K562 (cell line): ENCODE measurements around the gene AP3S2. TPM values are rescaled to one million over a fixed set of nuclear protein-coding genes. Genes with fewer than 3 reads are reported as not detected.
A peak's percentile ranks its signal among the peaks of the same experiment; 100 is the strongest.

Experiments used
- ATAC-seq: fragments of 200-7000 bp; cut with Tn5 transposase; 3 replicates; pipeline ENCODE4 v1.9.1; 2020; ENCODE audit warnings: moderate library complexity
- BruUV-seq: library from RNA; stranded (reverse); fragments of 400-500 nt; replicated peaks from 2 replicates; lab custom pipeline; 2021; lab: Mats Ljungman, UMichigan
- CTCF ChIA-PET: fragments of 300-600 bp; formaldehyde crosslinking; extraction: SDS; loops from one replicate; lab custom pipeline; 2021; ENCODE audit warnings: low intra/inter-chr PET ratio; lab: Yijun Ruan, JAX
- POLR2A ChIA-PET: fragments of 300-600, 350-650 bp; sonication (Branson Sonifier 250); formaldehyde crosslinking; extraction: SDS; loops from one replicate; lab custom pipeline; 2021; ENCODE audit warnings: antibody characterized with exemption, inconsistent platforms; lab: Yijun Ruan, JAX
- DNase-seq, 4 experiments: peaks; one replicate each; pipeline versions ENCODE4 v3.0.0 to v3.0.0-alpha.2; 2011 to 2018; ENCODE audit warnings: low spot score in 3 of 4, mixed read lengths in 3 of 4; ENCODE audit errors: extremely low read depth in 1 of 4
- FAIRE-seq: peaks from 2 replicates; lab custom pipeline; 2011; peaks lifted over from hg19 to GRCh38; lab: Jason Lieb, UNC
- H2AFZ ChIP-seq: 2 replicates; pipeline ENCODE4 v1.6.0; 2011; ENCODE audit warnings: low read depth, low read length, control low read depth, inconsistent platforms
- H3K27ac ChIP-seq: fragments of 200-600 bp; 3 replicates; pipeline ENCODE4 v1.8.0; 2011; ENCODE audit warnings: low read depth, mild to moderate bottlenecking, control low read depth, inconsistent platforms, low read length, moderate library complexity, mixed read lengths; ENCODE audit errors: extremely low read depth
- H3K27me3 ChIP-seq, 2 experiments: fragments of 300-600 bp in 1 of 2; 2 replicates in 1 of 2; 3 replicates in 1 of 2; pipeline versions ENCODE4 v1.6.0 to v1.8.0; 2011; ENCODE audit warnings: inconsistent platforms in 2 of 2, low read length in 2 of 2, mild to moderate bottlenecking in 1 of 2, mixed read lengths in 1 of 2, moderate library complexity in 1 of 2; ENCODE audit not compliant: control insufficient read depth in 2 of 2, insufficient read depth in 2 of 2
- H3K36me3 ChIP-seq: fragments of 300-600 bp; 3 replicates; pipeline ENCODE4 v1.8.0; 2011; ENCODE audit warnings: mild to moderate bottlenecking, low read length, inconsistent platforms; ENCODE audit not compliant: control insufficient read depth, insufficient read depth
- H3K4me1 ChIP-seq, 2 experiments: fragments of 200-600 bp in 1 of 2; replicated peaks in 1 of 2; 2 replicates in 1 of 2; 3 replicates in 1 of 2; pipeline versions ENCODE4 v1.5.1 to v1.8.0; 2011; ENCODE audit warnings: inconsistent platforms in 2 of 2, low read length in 2 of 2, mild to moderate bottlenecking in 1 of 2, mixed read lengths in 1 of 2, moderate library complexity in 1 of 2; ENCODE audit not compliant: control insufficient read depth in 2 of 2, insufficient read depth in 2 of 2
- H3K4me2 ChIP-seq: 2 replicates; pipeline ENCODE4 v1.6.1; 2011; ENCODE audit warnings: low read length, control low read depth, inconsistent platforms, mixed read lengths; ENCODE audit not compliant: insufficient read depth
- H3K4me3 ChIP-seq: fragments of 200-600 bp; sonication (generic), shearing (Covaris generic); 2 replicates; pipeline ENCODE4 v1.5.1; 2016; ENCODE audit warnings: control low read depth, inconsistent platforms
- H3K79me2 ChIP-seq: fragments of 200-600 bp; 3 replicates; pipeline ENCODE4 v1.8.0; 2011; ENCODE audit warnings: low read length, inconsistent platforms; ENCODE audit not compliant: control insufficient read depth, insufficient read depth
- H3K9ac ChIP-seq, 2 experiments: 2 replicates each; pipeline versions ENCODE4 v1.6.0 to v1.6.1; 2011; ENCODE audit warnings: low read depth in 2 of 2, low read length in 2 of 2, control low read depth in 1 of 2, inconsistent platforms in 1 of 2, mild to moderate bottlenecking in 1 of 2, mixed read lengths in 1 of 2; ENCODE audit not compliant: insufficient read depth in 1 of 2
- H3K9me1 ChIP-seq: one replicate; pipeline ENCODE4 v1.6.0; 2011; ENCODE audit warnings: inconsistent platforms, mild to moderate bottlenecking, low read length, moderate library complexity; ENCODE audit not compliant: control insufficient read depth, insufficient read depth
- H3K9me3 ChIP-seq: replicated peaks from 2 replicates; pipeline ENCODE4 v1.5.1; 2011; ENCODE audit warnings: low read depth, low read length, inconsistent platforms; ENCODE audit not compliant: control insufficient read depth, insufficient read depth
- H4K20me1 ChIP-seq: replicated peaks from 2 replicates; pipeline ENCODE4 v1.6.1; 2011; ENCODE audit warnings: low read length, inconsistent platforms, mixed read lengths; ENCODE audit not compliant: control insufficient read depth, insufficient read depth
- CHD4 ChIP-seq: fragments of 200-600 bp; sonication (generic); IDR thresholded peaks from 3 replicates; pipeline ENCODE4 v1.6.1; 2012; ENCODE audit warnings: low read depth, mild to moderate bottlenecking, mixed read lengths, low read length, inconsistent platforms; ENCODE audit not compliant: insufficient read depth, insufficient replicate concordance, poor library complexity, severe bottlenecking
- CXXC5 ChIP-seq: fragments of 250-450 bp; sonication (Bioruptor Pico); IDR thresholded peaks from 2 replicates; pipeline ENCODE4 v1.8.0; 2022; ENCODE audit warnings: inconsistent platforms, mild to moderate bottlenecking, moderate library complexity
- FOXK2 ChIP-seq, 2 experiments: fragments of 450-650 bp; IDR thresholded peaks in 1 of 2; conservative IDR thresholded peaks in 1 of 2; 2 replicates each; pipeline ENCODE4 v1.6.1; 2016; ENCODE audit warnings: low read depth in 2 of 2, mild to moderate bottlenecking in 1 of 2
- HNRNPK ChIP-seq: fragments of 200-400 bp; formaldehyde crosslinking; IDR thresholded peaks from one replicate; pipeline ENCODE4 v1.6.1; 2018; ENCODE audit warnings: mild to moderate bottlenecking, low read depth, low read length; ENCODE audit not compliant: poor library complexity, severe bottlenecking
- PTRF ChIP-seq: fragments of 450-650 bp; IDR thresholded peaks from 2 replicates; pipeline ENCODE4 v1.6.1; 2016; ENCODE audit warnings: mild to moderate bottlenecking, missing genetic modification characterization, missing compliant biosample characterization
- SIX5 ChIP-seq, 2 experiments: IDR thresholded peaks; 2 replicates each; pipeline ENCODE4 v1.6.1; 2011; ENCODE audit warnings: low read length in 2 of 2, borderline replicate concordance in 1 of 2, low read depth in 1 of 2, mild to moderate bottlenecking in 1 of 2, moderate library complexity in 1 of 2; ENCODE audit not compliant: insufficient read depth in 1 of 2
- XRCC3 ChIP-seq: fragments of 450-650 bp; IDR thresholded peaks from 2 replicates; pipeline ENCODE4 v1.6.1; 2017; ENCODE audit warnings: mild to moderate bottlenecking, moderate library complexity
- ZKSCAN1 ChIP-seq: fragments of 150-350 bp; IDR thresholded peaks from 2 replicates; pipeline ENCODE4 v1.6.1; 2016; ENCODE audit warnings: low read depth, low read length
- WGBS: fragments of 100-300 bp; shearing (Covaris generic); methylation state at CpG from one replicate; pipeline ENCODE4 v1.1.6; 2016; ENCODE audit warnings: low coverage, mixed read lengths; ENCODE audit not compliant: insufficient coverage; ENCODE audit errors: missing lambda C conversion rate; 5-methylcytosine and 5-hydroxymethylcytosine counted together
- in situ Hi-C: fragments of 300-500 bp; cut with MboI; formaldehyde crosslinking; loops from 4 replicates; pipeline ENCODE4 v1.15.0; 2018; ENCODE audit warnings: inconsistent platforms, mixed read lengths
- intact Hi-C: fragments of 100-400 bp; cut with micrococcal nuclease; formaldehyde crosslinking; loops from 2 replicates; pipeline ENCODE4 v1.14.2; 2022
- polyA plus RNA-seq, 8 experiments: library from polyadenylated mRNA; depleted of rRNA in 4 of 8; stranded (reverse) in 5 of 8; unstranded in 3 of 8; fragments of >200 nt; fragmentation: Nextera tagmentation in 2 of 8; fragmentation: Illumina TruSeq in 1 of 8; extraction: Ambion mirVana in 2 of 8; extraction: Trizol in 1 of 8; gene quantifications; 2 replicates each; pipeline versions ENCODE4 v1.2.1 to v1.2.3, GENCODE V29; 2011 to 2014; ENCODE audit warnings: inconsistent platforms in 1 of 8, missing spikeins in 1 of 8
- total RNA-seq, 7 experiments: library from RNA; depleted of rRNA in 6 of 7; stranded (reverse); fragments of >200 nt in 6 of 7; fragmentation: Illumina TruSeq in 2 of 7; extraction: Trizol in 2 of 7; gene quantifications; 2 replicates each; pipeline versions ENCODE4 v1.2.1 to v1.2.3, GENCODE V29; 2011 to 2021; ENCODE audit warnings: low replicate concordance in 1 of 7

AP3S2 gene
- total and polyA plus RNA-seq, 9 of the 15 experiments (the other 6 are each of a cell fraction or from before 2014, with no cell fraction given), result 16.4 to 54.1 (median 37.4) TPM

DNA sequence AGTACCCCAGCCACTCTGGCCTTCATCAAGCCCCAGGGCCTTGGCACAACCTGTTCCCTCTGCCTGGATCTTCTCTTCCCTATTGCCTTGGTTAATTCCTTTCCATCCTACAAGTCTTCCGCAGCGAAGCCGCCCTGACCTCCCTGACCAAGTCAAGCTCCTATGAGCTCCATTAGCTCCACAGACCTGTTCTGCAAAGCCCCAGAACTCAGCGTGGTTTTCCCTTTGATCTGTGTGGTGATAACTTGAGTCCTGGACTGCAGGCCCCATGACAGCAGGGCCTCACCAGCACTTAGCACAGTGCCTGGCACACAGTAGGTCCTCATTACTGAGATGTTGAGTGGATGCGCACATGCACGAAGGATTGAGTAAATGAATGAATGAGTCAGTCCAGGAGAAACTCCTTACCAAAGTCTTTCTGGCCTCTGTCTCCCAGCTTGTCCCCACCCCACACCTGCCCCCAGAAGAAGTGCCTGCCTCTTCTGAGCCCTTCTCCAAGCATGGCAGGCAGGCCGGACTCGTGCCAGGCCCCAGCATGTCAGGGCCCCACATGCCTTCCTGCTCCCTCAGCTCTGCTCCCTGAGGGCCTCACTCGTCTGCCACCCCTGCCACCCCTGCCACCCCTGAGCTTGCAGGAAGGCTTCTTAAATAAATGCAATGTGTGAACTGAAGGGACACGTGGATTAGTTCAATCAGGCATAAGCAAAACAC lies 85.5 kb downstream of the AP3S2 start:
- Histone ChIP-seq H3K27ac (no peak overlapping the region), H3K9me3 (no peaks in the 10 kb centered on the region), H2AFZ (no peak overlapping the region), H3K9me1 (no peaks in the 10 kb centered on the region), H3K27me3 (no peaks in the 10 kb centered on the region), H3K79me2 (no peaks in the 10 kb centered on the region), H4K20me1 (no peaks in the 10 kb centered on the region), H3K36me3 (no peaks in the 10 kb centered on the region), H3K4me2 (no peak overlapping the region), H3K4me3 (no peak overlapping the region), H3K4me1 (peaks cover 0 to 52% of the 10 kb centered on the region in 2 experiments; a peak in 2 of 5 replicates), H3K9ac (peak overlapping the region in 1 of 2 experiments; percentile 68; a peak in 2 of 4 replicates)
- ChIA-PET CTCF (no interaction called here), POLR2A (interaction anchor here (0.6 kb wide), 1 partner anchor 738 kb away, joined by 3 read pairs; no protein-coding TSS in a partner anchor)
- FAIRE-seq (no peak), DNase-seq (no peak), ATAC-seq (no peak)
- 66% methylated on average over 10 of the region's 10 CpGs for WGBS
- BruUV-seq, result no TSS peak
- in situ Hi-C loops (no loop called here), intact Hi-C loops (no loop called here)
- TF ChIP-seq HNRNPK (no peak), XRCC3 (no peak), CHD4 (no peak), CXXC5 (CRISPR knock-in tag) (no peak), SIX5 (IDR thresholded peaks at IDR 0.05; ENCODE audit: borderline replicate concordance in 1 of 2, insufficient read depth in 1 of 2, low read depth in 1 of 2, low read length in 2 of 2) (no peak), FOXK2 (conservative IDR thresholded peaks at IDR 0.05 in 1 of 2, IDR thresholded peaks at IDR 0.05 in 1 of 2; ENCODE audit: low read depth in 2 of 2) (no peak), PTRF (tag) (no peak), ZKSCAN1 (peak; percentile 89)
